Stimulated activated CD4-positive, alpha-beta T cell treated with anti-CD3 and anti-CD28 coated beads, Interleukin-2, amount 100 ng/mL, for 48 hours (primary cell): ENCODE data around the gene ECI2.
A peak's percentile ranks its signal among the peaks of the same experiment; 100 is the strongest.
"Not testable (repeated sequence)": the region's sequence is repeated elsewhere in the genome, so short reads cannot be mapped to it uniquely, and the experiment has no call there.

Source experiments
- DNase-seq, 2 donors: peaks; one replicate each; pipeline ENCODE4 v3.0.0-alpha.2; 2020

The ECI2 gene

GRCh38 chr6:4136354-4136831 lies 1.0 kb upstream of the ECI2 start:
- DNase-seq, result no peak

- peak; percentile 92 to 95 for DNase-seq
Observed at GRCh38 chr6:4135665-4136353, 434 bp upstream of the ECI2 start.

DNA sequence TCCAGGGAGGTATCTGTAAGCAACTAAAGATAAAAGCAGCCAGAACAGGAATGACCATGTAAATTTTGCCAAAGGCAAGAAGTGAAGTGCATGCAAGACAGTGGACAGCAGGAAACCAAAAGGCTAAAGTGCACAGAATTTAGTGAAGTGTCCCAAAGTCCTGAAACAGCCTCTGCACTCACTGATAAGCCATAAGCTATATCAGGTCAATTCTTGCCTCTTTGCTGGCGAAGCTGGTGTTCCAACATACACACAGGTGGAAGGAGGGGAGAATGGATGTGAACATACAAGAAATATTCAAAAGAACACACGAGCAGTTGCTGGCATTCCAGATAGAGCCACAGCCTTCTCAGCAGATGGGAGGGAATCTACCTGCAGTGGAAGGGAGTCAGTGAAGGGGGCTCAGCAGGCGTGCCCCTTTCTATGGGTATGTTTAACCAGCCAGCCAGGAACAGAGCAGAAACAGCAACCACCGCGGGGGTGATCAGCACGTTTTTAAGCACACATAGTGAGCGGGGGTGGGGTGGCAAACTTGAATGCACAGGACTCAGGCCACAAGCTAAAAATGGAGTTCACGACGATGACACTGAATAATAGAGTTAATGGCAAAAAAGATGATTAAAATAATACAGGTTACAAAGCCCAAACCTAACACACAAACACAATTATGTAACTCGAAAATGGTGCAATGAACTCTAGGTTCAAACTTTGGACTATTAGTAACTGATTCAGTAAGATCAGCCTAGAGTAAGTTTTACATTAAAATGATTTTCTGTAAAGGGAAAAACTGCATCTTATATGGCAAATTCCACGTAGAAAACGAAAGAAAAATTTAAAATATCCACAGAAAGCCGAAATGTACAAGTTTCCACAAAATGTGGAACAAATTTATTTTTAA lies 1.2 kb downstream of the ECI2 start:
- DNase-seq, result peak in 1 of 2 donors; percentile 16

DNA sequence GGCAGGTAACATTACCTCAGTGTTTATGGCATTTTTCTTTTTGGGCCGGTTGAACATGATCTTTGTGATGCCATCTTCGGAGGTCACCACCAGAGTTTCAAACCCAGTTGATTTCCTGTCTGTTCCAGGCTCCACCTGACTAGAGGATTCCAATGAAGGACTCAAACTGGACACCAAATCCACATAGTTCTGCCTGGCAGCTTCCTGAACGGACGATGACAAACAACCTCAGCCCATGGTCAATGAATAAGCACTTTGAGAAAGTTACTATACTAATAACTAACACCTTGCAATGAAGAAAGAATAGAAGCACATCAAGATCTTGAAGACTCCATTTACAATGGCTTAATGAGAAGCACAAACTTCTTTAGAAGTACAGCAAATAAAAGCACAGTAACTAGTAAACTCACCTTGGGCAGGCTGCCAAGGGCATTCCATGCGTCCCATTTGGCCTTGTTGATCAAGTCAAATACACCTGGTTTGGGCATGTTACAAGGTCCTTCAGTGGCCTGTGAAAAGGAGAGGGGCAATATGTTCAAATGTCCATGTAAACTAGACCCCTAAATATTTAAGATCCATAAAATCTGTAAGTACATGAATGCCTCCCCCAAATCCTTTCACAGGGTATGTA lies 4.9 kb downstream of the ECI2 start:
- no peak for DNase-seq

DNA sequence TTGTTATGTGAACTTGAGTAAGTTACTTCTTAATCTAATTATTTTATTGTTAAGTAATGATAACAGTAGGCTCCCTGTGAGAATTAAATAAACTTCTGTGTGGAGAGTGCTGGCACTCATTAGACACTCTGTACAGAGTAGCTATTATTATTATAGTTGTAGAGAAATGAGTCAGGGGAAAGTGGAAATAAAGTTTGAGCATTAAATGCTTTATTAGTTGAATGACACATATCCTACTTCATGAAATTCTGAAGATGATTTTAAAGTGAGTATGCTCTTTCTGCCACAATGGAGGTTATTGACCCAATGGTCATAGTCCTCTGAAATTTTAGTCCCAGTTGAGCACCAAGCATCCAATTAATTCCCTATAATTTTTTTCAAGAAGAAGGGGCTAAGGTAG lies 5.9 kb downstream of the ECI2 start:
- no peak for DNase-seq

GRCh38 chr6:4128748-4129147 lies 6.6 kb downstream of the ECI2 start:
- no peak for DNase-seq

- DNase-seq, result no peak
Observed at GRCh38 chr6:4128072-4128471, 7.3 kb downstream of the ECI2 start.

DNA sequence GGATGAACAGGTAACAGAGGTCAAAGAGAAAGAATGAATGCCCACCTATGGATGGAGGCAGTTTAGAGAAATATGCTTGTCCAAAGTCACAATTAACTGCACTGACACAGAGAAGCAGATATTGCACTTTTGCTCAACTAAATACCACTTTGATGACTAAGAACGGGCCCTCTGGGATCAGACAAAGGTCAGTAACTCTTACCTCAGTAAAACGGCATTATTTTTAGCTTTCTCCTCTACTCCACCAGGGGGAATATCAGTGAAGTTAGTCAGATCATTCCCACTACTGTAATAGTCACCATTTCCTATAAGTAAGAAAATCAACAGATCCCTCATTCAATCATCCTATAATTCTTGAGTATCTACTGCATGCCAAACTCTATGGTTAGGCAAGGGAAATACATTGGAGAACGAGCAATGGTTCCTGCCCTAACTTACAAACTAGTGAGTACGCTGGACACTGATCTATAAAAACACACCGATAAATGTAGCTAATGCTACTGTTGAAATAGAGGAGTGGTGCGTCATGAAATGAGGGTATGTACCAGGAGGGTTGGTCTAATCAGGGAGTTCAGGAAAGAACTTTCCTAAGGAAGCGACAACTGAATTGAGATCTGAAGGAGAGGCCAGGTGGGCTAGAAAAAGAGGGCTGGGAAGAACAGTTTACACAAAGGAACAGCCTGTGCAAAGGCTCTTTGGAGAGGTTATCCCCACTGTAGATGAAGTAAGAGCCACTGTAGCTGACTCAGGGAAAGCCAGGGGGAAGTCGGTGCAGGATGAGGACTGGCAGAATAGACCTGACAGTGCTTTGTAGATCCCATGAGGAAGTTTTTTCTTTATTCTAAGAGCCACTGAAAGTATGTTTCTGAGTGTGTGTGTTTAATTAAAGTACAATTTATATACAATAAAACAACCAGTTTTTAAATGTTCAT lies 9.2 kb downstream of the ECI2 start:
- no peak for DNase-seq

DNA sequence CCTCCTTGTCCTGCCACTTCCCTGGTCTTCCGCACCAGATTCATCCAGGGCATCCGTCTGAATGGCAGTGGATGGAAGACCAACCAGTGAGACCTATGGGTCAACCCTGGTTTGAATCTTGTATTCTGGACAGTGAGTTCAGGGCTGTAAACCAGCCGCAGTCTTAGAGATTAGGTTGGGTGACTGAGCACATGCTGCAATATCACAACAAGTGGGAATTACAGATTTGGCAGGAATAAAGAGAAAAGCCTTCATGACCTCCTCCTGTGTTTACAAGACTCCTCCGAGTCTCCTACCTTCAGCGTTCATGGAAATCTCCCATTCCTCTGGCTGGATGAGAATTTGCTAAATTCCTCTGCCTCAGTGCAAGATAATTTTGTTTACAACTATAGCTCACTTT lies 9.9 kb downstream of the ECI2 start:
- DNase-seq, result no peak

DNA sequence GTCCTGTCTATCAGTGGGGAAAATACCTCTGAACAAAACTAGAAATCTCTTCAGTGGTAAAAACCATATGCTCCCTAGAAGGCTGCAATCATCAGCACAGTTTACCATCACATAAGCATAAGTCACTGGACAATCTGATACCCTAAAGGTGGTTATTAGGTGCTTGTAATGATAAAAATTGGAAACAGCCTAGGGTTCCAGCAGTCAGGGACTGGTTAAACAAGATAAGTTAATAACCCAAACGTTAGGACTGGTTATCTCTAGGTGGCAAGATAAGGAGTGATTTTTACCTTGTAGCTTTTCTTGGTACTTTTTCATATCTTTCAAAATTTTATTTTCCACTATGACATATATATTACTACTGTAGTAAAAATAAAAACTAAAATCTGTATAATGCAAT lies 11.0 kb downstream of the ECI2 start:
- DNase-seq, result no peak

- no peak for DNase-seq
Observed at GRCh38 chr6:4115741-4116140, 19.6 kb downstream of the ECI2 start.

DNA sequence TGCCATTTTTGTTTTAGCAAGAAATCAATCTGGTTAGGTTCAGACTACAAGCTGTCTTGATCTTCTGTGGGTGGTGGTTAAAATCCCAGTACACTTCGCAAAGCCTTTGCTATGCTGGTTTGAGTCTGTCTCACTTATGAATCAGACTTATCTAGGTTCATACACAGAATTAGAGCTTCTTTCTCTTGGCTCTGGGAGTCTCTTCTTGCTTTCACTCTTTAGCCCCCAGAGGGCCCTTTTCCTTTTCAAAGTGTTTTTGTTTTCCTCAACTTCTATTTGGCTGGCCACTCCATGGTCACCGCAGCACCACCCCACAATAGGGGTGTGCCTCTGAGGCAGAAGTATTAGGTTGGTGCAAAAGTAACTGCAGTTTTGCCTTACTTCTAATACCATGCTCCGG lies 21.3 kb downstream of the ECI2 start:
- no peak for DNase-seq

DNA sequence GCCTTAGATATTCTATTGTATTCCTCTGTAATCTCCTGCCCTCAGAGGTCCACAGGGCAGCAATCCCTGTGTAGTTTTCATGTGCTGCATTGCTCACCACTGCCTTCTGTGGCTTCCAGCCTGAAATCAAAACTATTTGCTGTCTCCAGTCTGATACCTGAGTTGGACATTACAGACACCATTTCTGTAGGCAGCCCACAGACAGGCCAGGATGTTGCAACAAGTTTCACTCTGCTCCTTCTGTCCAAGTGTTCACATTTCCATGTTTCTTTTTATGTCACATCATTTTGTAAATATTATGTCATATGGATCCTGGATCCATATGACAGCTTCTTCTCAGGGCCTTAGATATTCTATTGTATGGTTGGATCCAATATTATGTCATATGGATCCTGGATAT lies 21.7 kb downstream of the ECI2 start:
- DNase-seq, result no peak

DNA sequence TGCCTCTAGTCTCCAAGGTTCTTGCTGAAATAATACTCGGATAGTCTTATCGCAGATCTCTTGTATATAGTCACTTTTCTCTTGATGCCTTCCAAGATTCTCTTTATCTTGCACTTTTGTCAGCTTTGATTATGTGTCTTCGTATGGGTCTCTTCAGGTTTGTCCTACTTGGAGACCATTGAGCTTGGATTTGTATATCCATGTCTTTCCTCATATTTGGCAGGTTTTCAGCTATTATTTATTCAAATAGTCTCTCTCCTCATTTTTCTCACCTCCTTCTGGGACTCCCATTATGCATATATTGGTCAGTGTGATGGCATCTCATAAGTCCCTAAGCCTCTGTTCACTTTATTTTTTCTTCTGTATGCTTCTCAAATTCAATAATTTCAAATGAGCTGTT lies 23.0 kb downstream of the ECI2 start:
- no peak for DNase-seq

DNA sequence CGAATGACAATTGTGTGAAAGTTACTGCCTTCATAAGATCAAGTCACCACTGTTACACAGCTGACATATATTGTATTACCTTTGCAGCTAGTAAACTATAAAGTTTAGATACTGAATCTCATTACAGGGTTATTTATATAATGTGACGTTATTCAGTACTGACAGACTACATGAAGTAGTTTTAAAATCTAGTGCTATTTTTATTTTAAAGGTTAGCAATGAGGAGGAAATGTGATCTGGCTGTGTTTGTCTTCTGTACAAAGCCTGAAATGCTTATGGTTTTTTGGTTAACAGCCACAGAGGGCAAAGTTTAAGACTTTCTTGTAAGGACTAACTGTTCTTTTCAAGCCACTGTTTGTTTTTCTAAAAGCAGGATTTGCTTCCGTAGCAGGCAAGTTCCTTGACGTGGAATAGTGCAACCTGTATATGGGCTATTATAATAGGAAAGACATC lies 26.0 kb downstream of the ECI2 start:
- not testable (repeated sequence) for DNase-seq

DNA sequence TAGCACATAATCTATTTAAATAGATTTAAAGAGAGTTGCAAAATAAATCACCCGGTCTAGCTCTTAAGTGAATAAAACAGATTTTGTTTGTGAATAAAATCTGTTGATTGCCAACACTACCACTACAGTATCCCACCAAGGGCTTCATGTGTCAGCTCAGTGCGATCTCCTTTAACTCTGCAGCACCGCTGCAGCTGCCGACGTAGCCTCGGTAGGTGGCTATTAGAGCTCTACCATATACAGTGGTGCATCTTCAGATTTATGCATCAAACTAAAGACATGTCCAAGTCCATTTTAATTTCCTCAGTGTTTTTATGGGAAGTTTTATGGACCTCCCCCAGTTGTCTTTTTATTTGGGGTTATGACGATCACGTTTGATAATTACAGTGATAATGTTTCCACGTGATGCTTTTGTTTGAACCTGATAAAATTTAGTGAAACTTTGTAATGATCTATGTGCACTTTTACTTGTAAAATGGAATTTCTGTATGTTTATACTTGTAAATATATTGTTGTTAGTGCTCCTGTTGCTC lies 26.7 kb downstream of the ECI2 start:
- DNase-seq, result no peak

- no peak for DNase-seq
Observed at GRCh38 chr6:4107873-4108272, 27.5 kb downstream of the ECI2 start.

DNA sequence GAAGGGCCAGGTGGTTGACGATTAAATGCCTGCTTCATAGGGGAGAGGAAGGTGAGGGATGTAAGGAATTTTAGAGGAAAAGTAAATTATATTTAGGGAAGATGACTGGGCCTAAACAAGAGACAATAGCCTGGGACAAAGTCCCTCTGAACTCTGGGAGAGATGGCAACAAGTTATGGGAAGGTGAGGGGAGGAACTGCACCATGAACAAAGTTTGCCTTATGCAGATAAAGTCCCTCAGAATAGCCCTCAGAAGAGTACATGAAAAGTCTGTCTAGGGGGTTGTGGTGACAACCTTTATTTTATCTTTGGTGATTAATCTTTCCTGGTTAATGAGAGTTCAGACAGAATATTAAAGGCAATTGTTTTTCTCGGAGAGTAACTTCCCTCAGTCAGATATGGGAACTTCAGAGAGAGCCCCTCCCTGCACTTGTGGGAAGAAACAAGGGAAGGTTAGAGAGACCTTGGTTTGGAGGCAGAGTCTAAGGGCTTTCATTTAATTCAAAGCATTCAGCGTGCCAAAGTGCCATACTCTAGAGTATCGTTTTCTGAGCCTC lies 29.3 kb downstream of the ECI2 start:
- no peak for DNase-seq

- DNase-seq, result no peak
Observed at GRCh38 chr6:4103929-4104328, 31.4 kb downstream of the ECI2 start.

- no peak for DNase-seq
Observed at GRCh38 chr6:4102687-4103244, 32.6 kb downstream of the ECI2 start.

DNA sequence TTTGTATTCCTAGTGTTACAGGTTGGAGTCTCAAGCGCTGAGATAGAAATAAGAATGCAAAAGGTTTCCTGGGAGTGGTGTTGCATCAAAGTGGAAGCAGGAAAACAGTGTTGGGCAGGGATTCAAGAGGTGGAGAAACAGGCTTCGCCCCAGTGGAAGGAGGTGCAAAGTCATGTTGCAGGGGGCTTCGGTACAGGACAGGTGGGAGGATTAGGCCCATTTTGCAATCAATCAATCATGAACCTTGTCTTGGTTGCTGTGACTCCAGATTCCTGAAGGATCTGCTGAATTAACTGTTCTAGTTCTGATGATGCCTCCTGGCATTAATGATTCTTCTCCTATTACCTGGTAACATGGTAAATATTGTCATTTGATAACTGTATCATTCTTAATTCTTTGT lies 34.1 kb downstream of the ECI2 start:
- DNase-seq, result no peak

GRCh38 chr6:4100655-4101054 lies 34.7 kb downstream of the ECI2 start:
- DNase-seq, result no peak
